Muscle layer of colon (tissue), 2 donors: ENCODE results near the gene RAMAC.
"Not testable (repeated sequence)": the region's sequence is repeated elsewhere in the genome, so short reads cannot be mapped to it uniquely, and the experiment has no call there.

Source experiments
- H3K27ac ChIP-seq: one replicate; pipeline ENCODE4 v1.7.0; 2013; ENCODE audit warnings: low read depth, mild to moderate bottlenecking, low read length, moderate library complexity
- H3K27me3 ChIP-seq, 2 donors: one replicate each; pipeline ENCODE4 v1.7.0; 2013; ENCODE audit warnings: low read length in 2 of 2, mild to moderate bottlenecking in 2 of 2; ENCODE audit not compliant: insufficient read depth in 2 of 2, control insufficient read depth in 1 of 2
- H3K36me3 ChIP-seq: one replicate; pipeline ENCODE4 v1.7.0; 2013; ENCODE audit warnings: mild to moderate bottlenecking, low read length; ENCODE audit not compliant: insufficient read depth
- H3K4me1 ChIP-seq: one replicate; pipeline ENCODE4 v1.7.0; 2013; ENCODE audit warnings: mild to moderate bottlenecking, low read length; ENCODE audit not compliant: insufficient read depth
- H3K4me3 ChIP-seq, 2 donors: one replicate each; pipeline ENCODE4 v1.7.0; 2013; ENCODE audit warnings: low read length in 2 of 2, low read depth in 1 of 2, mild to moderate bottlenecking in 1 of 2, moderate library complexity in 1 of 2
- H3K9ac ChIP-seq: one replicate; pipeline ENCODE4 v1.7.0; 2013; ENCODE audit warnings: low read length
- H3K9me3 ChIP-seq: one replicate; pipeline ENCODE4 v1.7.0; 2013; ENCODE audit warnings: mild to moderate bottlenecking, low read length
- donor health status: abdominal sarcoma.
- donor health status: Adenocarcinoma of cecum.

RAMAC gene

GRCh38 chr15:82995076-82995475 lies 9.1 kb downstream of the RAMAC start:
- Histone ChIP-seq H3K27me3 (no peaks in the 10 kb centered on the region), H3K36me3 (peaks cover 4% of the 10 kb centered on the region), H3K4me1 (peaks cover 4% of the 10 kb centered on the region), H3K27ac (no peak overlapping the region), H3K4me3 (no peak overlapping the region), H3K9ac (no peak overlapping the region), H3K9me3 (no peaks in the 10 kb centered on the region)

- no peak overlapping the region for H3K27ac ChIP-seq
- no peaks in the 10 kb centered on the region for H3K9me3 ChIP-seq
- peaks cover 4% of the 10 kb centered on the region for H3K36me3 ChIP-seq
- no peaks in the 10 kb centered on the region for H3K27me3 ChIP-seq
- peaks cover 7% of the 10 kb centered on the region for H3K4me1 ChIP-seq
- no peak overlapping the region for H3K9ac ChIP-seq
- H3K4me3 ChIP-seq, result no peak overlapping the region
Measured at GRCh38 chr15:82995938-82996337, 9.9 kb downstream of the RAMAC start.

- H3K4me1 ChIP-seq, result peaks cover 7% of the 10 kb centered on the region
- no peak overlapping the region for H3K27ac ChIP-seq
- no peaks in the 10 kb centered on the region for H3K36me3 ChIP-seq
- H3K9ac ChIP-seq, result no peak overlapping the region
- no peaks in the 10 kb centered on the region for H3K9me3 ChIP-seq
- H3K27me3 ChIP-seq, result no peaks in the 10 kb centered on the region
- no peak overlapping the region for H3K4me3 ChIP-seq
Measured at GRCh38 chr15:82999426-82999825, 13.4 kb downstream of the RAMAC start.

- no peaks in the 10 kb centered on the region for H3K27me3 ChIP-seq
- H3K9ac ChIP-seq, result peak overlapping the region; percentile 11
- H3K4me3 ChIP-seq, result peak overlapping the region; percentile 9 to 39
- H3K4me1 ChIP-seq, result peaks cover 7% of the 10 kb centered on the region
- H3K9me3 ChIP-seq, result no peaks in the 10 kb centered on the region
- no peaks in the 10 kb centered on the region for H3K36me3 ChIP-seq
- H3K27ac ChIP-seq, result peak overlapping the region; percentile 10
Measured at GRCh38 chr15:82999905-83000671, 14.1 kb downstream of the RAMAC start.

- not testable (repeated sequence) for H3K27ac ChIP-seq, H3K9ac ChIP-seq, H3K4me3 ChIP-seq, H3K36me3 ChIP-seq, H3K27me3 ChIP-seq, H3K4me1 ChIP-seq, H3K9me3 ChIP-seq
Measured at GRCh38 chr15:83000672-83001031, 14.6 kb downstream of the RAMAC start.

- Histone ChIP-seq H3K4me1 (peaks cover 25% of the 10 kb centered on the region), H3K27ac (peak overlapping the region; percentile 91), H3K4me3 (peak overlapping the region; percentile 71 to 99), H3K27me3 (no peaks in the 10 kb centered on the region), H3K9me3 (no peaks in the 10 kb centered on the region), H3K36me3 (peaks cover 23% of the 10 kb centered on the region), H3K9ac (peak overlapping the region; percentile 69)
Measured at GRCh38 chr15:83010709-83011270, 24.8 kb downstream of the RAMAC start.

- peak within 1 kb of the TSS; percentile 91 for H3K27ac ChIP-seq
- H3K27me3 ChIP-seq, result no peaks in the 10 kb centered on the region
- peak within 1 kb of the TSS; percentile 69 for H3K9ac ChIP-seq
- no peaks in the 10 kb centered on the region for H3K9me3 ChIP-seq
- H3K4me3 ChIP-seq, result peak within 1 kb of the TSS; percentile 71 to 99
- peaks cover 23% of the 10 kb centered on the region for H3K36me3 ChIP-seq
- peaks cover 25% of the 10 kb centered on the region for H3K4me1 ChIP-seq
Measured at GRCh38 chr15:83011271-83012075, 25.5 kb downstream of the RAMAC start, which contains the start of gene C15orf40. Gene C15orf40 (minus strand): TSS chr15:83011639. CDS start chr15:83011607, 32 bp downstream.

GRCh38 chr15:83012076-83012426 lies 26.0 kb downstream of the RAMAC start:
- peak overlapping the region; percentile 91 for H3K27ac ChIP-seq
- no peaks in the 10 kb centered on the region for H3K9me3 ChIP-seq
- H3K36me3 ChIP-seq, result peaks cover 20% of the 10 kb centered on the region
- H3K9ac ChIP-seq, result peak overlapping the region; percentile 69
- peak overlapping the region; percentile 71 to 99 for H3K4me3 ChIP-seq
- H3K4me1 ChIP-seq, result peaks cover 25% of the 10 kb centered on the region
- no peaks in the 10 kb centered on the region for H3K27me3 ChIP-seq

- no peaks in the 10 kb centered on the region for H3K9me3 ChIP-seq
- no peak overlapping the region for H3K9ac ChIP-seq
- H3K27me3 ChIP-seq, result no peaks in the 10 kb centered on the region
- peak overlapping the region in 1 of 2 donors; percentile 71 for H3K4me3 ChIP-seq
- H3K4me1 ChIP-seq, result peaks cover 25% of the 10 kb centered on the region
- no peak overlapping the region for H3K27ac ChIP-seq
- peaks cover 18% of the 10 kb centered on the region for H3K36me3 ChIP-seq
Measured at GRCh38 chr15:83012636-83013035, 26.6 kb downstream of the RAMAC start.

- no peak overlapping the region for H3K9ac ChIP-seq
- peaks cover 25% of the 10 kb centered on the region for H3K4me1 ChIP-seq
- no peaks in the 10 kb centered on the region for H3K27me3 ChIP-seq
- no peak overlapping the region for H3K4me3 ChIP-seq
- H3K27ac ChIP-seq, result no peak overlapping the region
- H3K36me3 ChIP-seq, result peaks cover 16% of the 10 kb centered on the region
- no peaks in the 10 kb centered on the region for H3K9me3 ChIP-seq
Measured at GRCh38 chr15:83014205-83014653, 28.2 kb downstream of the RAMAC start.

GRCh38 chr15:83015361-83015760 lies 29.4 kb downstream of the RAMAC start:
- H3K9ac ChIP-seq, result no peak overlapping the region
- peaks cover 16% of the 10 kb centered on the region for H3K4me1 ChIP-seq
- H3K27ac ChIP-seq, result no peak overlapping the region
- no peaks in the 10 kb centered on the region for H3K27me3 ChIP-seq
- no peaks in the 10 kb centered on the region for H3K9me3 ChIP-seq
- no peak overlapping the region for H3K4me3 ChIP-seq
- peaks cover 19% of the 10 kb centered on the region for H3K36me3 ChIP-seq
